Smooth muscle cell (in vitro differentiated cells): ENCODE results near the gene LRRC73. TPM values are rescaled to one million over a fixed set of nuclear protein-coding genes. Genes with fewer than 3 reads are reported as not detected.
"Not testable (repeated sequence)": the region's sequence is repeated elsewhere in the genome, so short reads cannot be mapped to it uniquely, and the experiment has no call there.

ENCODE experiments used
- DNase-seq: peaks from one replicate; lab custom pipeline; 2025; ENCODE audit not compliant: unreplicated experiment; lab: John Stamatoyannopoulos, UW
- H2AFZ ChIP-seq: fragments of 200-600 bp; sonication (generic); 2 replicates; pipeline ENCODE4 v1.6.0; 2016; ENCODE audit warnings: antibody characterized with exemption, low read depth, mild to moderate bottlenecking
- H3F3A ChIP-seq: fragments of 200-600 bp; sonication (generic); 2 replicates; pipeline ENCODE4 v1.6.0; 2017; ENCODE audit warnings: antibody characterized with exemption, low read depth
- H3K27ac ChIP-seq: fragments of 200-600 bp; sonication (generic); 2 replicates; pipeline ENCODE4 v1.5.1; 2016; ENCODE audit warnings: low read depth, mild to moderate bottlenecking
- H3K27me3 ChIP-seq: fragments of 200-600 bp; sonication (generic); 2 replicates; pipeline ENCODE4 v1.6.1; 2016; ENCODE audit warnings: low read depth, mild to moderate bottlenecking
- H3K36me3 ChIP-seq: fragments of 200-600 bp; sonication (generic); 2 replicates; pipeline ENCODE4 v1.5.1; 2016; ENCODE audit warnings: low read depth
- H3K4me1 ChIP-seq: fragments of 200-600 bp; sonication (generic); 2 replicates; pipeline ENCODE4 v1.5.1; 2016; ENCODE audit warnings: low read depth
- H3K4me2 ChIP-seq: fragments of 200-600 bp; sonication (generic); 2 replicates; pipeline ENCODE4 v1.6.0; 2016; ENCODE audit warnings: mild to moderate bottlenecking
- H3K4me3 ChIP-seq: fragments of 200-600 bp; sonication (generic); 2 replicates; pipeline ENCODE4 v1.5.1; 2016; ENCODE audit warnings: mild to moderate bottlenecking
- H3K79me2 ChIP-seq: fragments of 200-600 bp; sonication (generic); 2 replicates; pipeline ENCODE4 v1.6.0; 2016; ENCODE audit warnings: low read depth, mild to moderate bottlenecking
- H3K9ac ChIP-seq: fragments of 200-600 bp; sonication (generic); 2 replicates; pipeline ENCODE4 v1.6.0; 2016; ENCODE audit warnings: low read depth
- H3K9me3 ChIP-seq: fragments of 200-600 bp; sonication (generic); replicated peaks from 2 replicates; pipeline ENCODE4 v1.5.1; 2016; ENCODE audit warnings: low read depth
- H4K20me1 ChIP-seq: fragments of 200-600 bp; sonication (generic); 2 replicates; pipeline ENCODE4 v1.6.0; 2016; ENCODE audit warnings: low read depth
- WGBS: methylation state at CpG from one replicate; pipeline ENCODE4 v1.1.7; 2016; ENCODE audit warnings: low lambda C conversion rate; 5-methylcytosine and 5-hydroxymethylcytosine counted together
- polyA plus RNA-seq: library from polyadenylated mRNA; unstranded; fragments of >200 nt; fragmentation: Nextera tagmentation; extraction: Ambion mirVana; gene quantifications from 2 replicates; pipeline ENCODE4 v1.2.1, GENCODE V29; 2016
- total RNA-seq: library from RNA; depleted of rRNA; stranded (reverse); fragments of >200 nt; gene quantifications from 2 replicates; pipeline ENCODE4 v1.2.3, GENCODE V29; 2014
- TF ChIP-seq, protein P1 (sequence below): fragments of 200-600 bp; sonication (generic); IDR thresholded peaks from 2 replicates; pipeline ENCODE4 v1.5.1; 2017; ENCODE audit warnings: borderline replicate concordance, mild to moderate bottlenecking, antibody characterized with exemption; ENCODE audit not compliant: insufficient read depth, poor library complexity, severe bottlenecking

Gene LRRC73
- total RNA-seq (0.09 and 2.1 TPM in 2 replicates), polyA plus RNA-seq (1.8 and 2.2 TPM in 2 replicates)

GRCh38 chr6:43509984-43510826, at the start of gene LRRC73:
TSS of gene LRRC73 (minus strand) at chr6:43510346. CDS start at chr6:43509785, 561 bp downstream.
- no peak within 1 kb of the TSS for H2AFZ ChIP-seq
- TF ChIP-seq, protein P1, sequence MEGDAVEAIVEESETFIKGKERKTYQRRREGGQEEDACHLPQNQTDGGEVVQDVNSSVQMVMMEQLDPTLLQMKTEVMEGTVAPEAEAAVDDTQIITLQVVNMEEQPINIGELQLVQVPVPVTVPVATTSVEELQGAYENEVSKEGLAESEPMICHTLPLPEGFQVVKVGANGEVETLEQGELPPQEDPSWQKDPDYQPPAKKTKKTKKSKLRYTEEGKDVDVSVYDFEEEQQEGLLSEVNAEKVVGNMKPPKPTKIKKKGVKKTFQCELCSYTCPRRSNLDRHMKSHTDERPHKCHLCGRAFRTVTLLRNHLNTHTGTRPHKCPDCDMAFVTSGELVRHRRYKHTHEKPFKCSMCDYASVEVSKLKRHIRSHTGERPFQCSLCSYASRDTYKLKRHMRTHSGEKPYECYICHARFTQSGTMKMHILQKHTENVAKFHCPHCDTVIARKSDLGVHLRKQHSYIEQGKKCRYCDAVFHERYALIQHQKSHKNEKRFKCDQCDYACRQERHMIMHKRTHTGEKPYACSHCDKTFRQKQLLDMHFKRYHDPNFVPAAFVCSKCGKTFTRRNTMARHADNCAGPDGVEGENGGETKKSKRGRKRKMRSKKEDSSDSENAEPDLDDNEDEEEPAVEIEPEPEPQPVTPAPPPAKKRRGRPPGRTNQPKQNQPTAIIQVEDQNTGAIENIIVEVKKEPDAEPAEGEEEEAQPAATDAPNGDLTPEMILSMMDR, result no peak
- no peaks in the 10 kb centered on the region for H3K36me3 ChIP-seq
- peak within 1 kb of the TSS; percentile 89 for H3K4me3 ChIP-seq
- H3K79me2 ChIP-seq, result peaks cover 8% of the 10 kb centered on the region
- H3K27me3 ChIP-seq, result no peaks in the 10 kb centered on the region
- H3K9ac ChIP-seq, result peak within 1 kb of the TSS; percentile 85
- no peaks in the 10 kb centered on the region for H3K9me3 ChIP-seq
- DNase-seq, result peak; percentile 79
- H3K4me2 ChIP-seq, result peak within 1 kb of the TSS; percentile 99
- 13% methylated on average over 53 of the region's 96 CpGs for WGBS
- peaks cover 28% of the 10 kb centered on the region for H3F3A ChIP-seq
- peak within 1 kb of the TSS; percentile 60 for H3K27ac ChIP-seq
- H4K20me1 ChIP-seq, result peaks cover 19% of the 10 kb centered on the region
- H3K4me1 ChIP-seq, result peaks cover 4% of the 10 kb centered on the region

- Histone ChIP-seq H3K36me3 (peaks cover 59% of the 10 kb centered on the region), H2AFZ (no peak overlapping the region), H3K4me2 (no peak overlapping the region), H3K27me3 (no peaks in the 10 kb centered on the region), H3F3A (no peaks in the 10 kb centered on the region), H3K4me3 (no peak overlapping the region), H3K79me2 (no peaks in the 10 kb centered on the region), H4K20me1 (no peaks in the 10 kb centered on the region), H3K9ac (no peak overlapping the region), H3K27ac (no peak overlapping the region), H3K4me1 (no peaks in the 10 kb centered on the region), H3K9me3 (no peaks in the 10 kb centered on the region)
- TF ChIP-seq, protein P1, result no peak
- DNase-seq, result no peak
Observed at GRCh38 chr6:43559328-43559727, 49.2 kb upstream of the LRRC73 start.

DNA sequence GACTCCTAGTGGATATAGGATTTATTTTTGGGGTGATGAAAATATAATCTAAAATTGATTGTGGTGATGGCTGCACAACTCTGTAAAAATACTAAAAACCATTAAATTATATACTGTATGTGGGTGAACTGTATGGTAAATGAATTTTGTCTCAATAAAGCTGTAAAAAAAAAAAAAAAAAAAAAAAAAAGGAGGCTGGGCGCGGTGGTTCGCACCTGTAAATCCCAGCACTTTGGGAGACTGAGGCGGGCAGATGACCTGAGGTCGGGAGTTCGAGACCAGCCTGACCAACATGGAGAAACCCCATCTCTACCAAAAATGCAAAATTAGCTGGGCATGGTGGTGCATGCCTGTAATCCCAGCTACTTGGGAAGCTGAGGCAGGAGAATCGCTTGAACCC, 47.5 kb upstream of the LRRC73 start:
- not testable (repeated sequence) for H3F3A ChIP-seq, H4K20me1 ChIP-seq, H3K9me3 ChIP-seq, H3K79me2 ChIP-seq, H3K9ac ChIP-seq, H3K27me3 ChIP-seq, H3K4me1 ChIP-seq, H2AFZ ChIP-seq, H3K4me3 ChIP-seq, DNase-seq, H3K4me2 ChIP-seq, H3K27ac ChIP-seq
- over 99% methylated on average over 7 of the region's 7 CpGs for WGBS
- peaks cover 53% of the 10 kb centered on the region for H3K36me3 ChIP-seq

GRCh38 chr6:43547222-43547621, 37.1 kb upstream of the LRRC73 start:
- Histone ChIP-seq H3K27ac (no peak overlapping the region), H3K4me2 (no peak overlapping the region), H3K4me1 (no peaks in the 10 kb centered on the region), H2AFZ (no peak overlapping the region), H3K9ac (no peak overlapping the region), H3K9me3 (no peaks in the 10 kb centered on the region), H3K79me2 (no peaks in the 10 kb centered on the region), H3K27me3 (no peaks in the 10 kb centered on the region), H3F3A (no peaks in the 10 kb centered on the region), H3K36me3 (peaks cover 32% of the 10 kb centered on the region), H3K4me3 (no peak overlapping the region), H4K20me1 (no peaks in the 10 kb centered on the region)
- DNase-seq, result no peak
- 92% methylated on average over 3 of the region's 3 CpGs for WGBS
- TF ChIP-seq, protein P1, result no peak
